Testis (tissue), 2 donors: ENCODE measurements around the gene USP15.

Source experiments
- CTCF ChIP-seq, 3 experiments: fragments of 450-650 bp in 2 of 3; fragments of 200-600 bp in 1 of 3; sonication (generic) in 1 of 3; IDR thresholded peaks; one replicate each; pipeline ENCODE4 v1.5.1; 2016 to 2019; ENCODE audit warnings: antibody characterized with exemption in 3 of 3, mild to moderate bottlenecking in 2 of 3, moderate library complexity in 1 of 3
- POLR2A ChIP-seq: fragments of 450-650 bp; IDR thresholded peaks from one replicate; pipeline ENCODE4 v1.6.1; 2017; ENCODE audit warnings: antibody characterized with exemption, mild to moderate bottlenecking, moderate library complexity

GRCh38 chr12:62217466-62218194 is 42.6 kb upstream of the USP15 start:
- TF ChIP-seq CTCF (IDR thresholded peaks at IDR 0.05): no peak
- TF ChIP-seq POLR2A: no peak
